ENCODE measurements around the gene SPATA6. TPM values are rescaled to one million over a fixed set of nuclear protein-coding genes. Genes with fewer than 3 reads are reported as not detected.

The SPATA6 gene
- total and polyA plus RNA-seq, 2 experiments from 2014 or later, result 10.6 to 13.3 TPM

DNA sequence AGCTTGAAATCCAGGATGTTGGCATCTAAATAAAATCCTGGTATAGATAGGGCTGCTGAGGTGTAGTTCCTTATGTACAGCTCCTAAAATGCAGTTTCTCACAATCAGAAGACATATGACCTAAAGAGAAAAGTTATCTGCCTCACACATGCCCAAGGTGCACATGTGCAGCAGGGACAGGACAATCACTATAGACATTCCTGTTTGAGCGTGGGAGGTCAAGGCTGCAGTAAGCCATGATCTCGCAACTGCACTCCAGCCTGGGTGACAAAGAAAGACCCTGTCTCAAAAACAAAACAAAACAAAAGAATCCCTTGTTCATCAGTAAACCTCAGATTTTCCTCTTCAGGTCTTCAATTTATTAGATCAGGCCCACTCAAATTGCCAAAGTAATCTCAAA, 66.1 kb downstream of the SPATA6 start:
- no peaks in the 10 kb centered on the region for H4K20me1 ChIP-seq (replicated peaks; ENCODE audit: insufficient read depth)
- H2AFZ ChIP-seq, result no peak overlapping the region
- 0 out of 3 replicates have a peak, but pooled peaks cover 3% of the 10 kb centered on the region for H3K4me1 Mint-ChIP-seq
- no peak overlapping the region for H3K4me2 ChIP-seq
- no peak overlapping the region for H3K4me3 ChIP-seq
- no peaks in the 10 kb centered on the region for H3K27me3 ChIP-seq (ENCODE audit: insufficient read depth)
- no peak overlapping the region for H3K27ac ChIP-seq (ENCODE audit: low read depth)
- no peaks in the 10 kb centered on the region; the same call in 1 of the 2 replicates for H3K9me2 ChIP-seq (ENCODE audit: insufficient read depth)
- no peak for TF ChIP-seq ZNF114 (CRISPR knock-in tag; IDR thresholded peaks at IDR 0.05)
- TF ChIP-seq, protein P1, sequence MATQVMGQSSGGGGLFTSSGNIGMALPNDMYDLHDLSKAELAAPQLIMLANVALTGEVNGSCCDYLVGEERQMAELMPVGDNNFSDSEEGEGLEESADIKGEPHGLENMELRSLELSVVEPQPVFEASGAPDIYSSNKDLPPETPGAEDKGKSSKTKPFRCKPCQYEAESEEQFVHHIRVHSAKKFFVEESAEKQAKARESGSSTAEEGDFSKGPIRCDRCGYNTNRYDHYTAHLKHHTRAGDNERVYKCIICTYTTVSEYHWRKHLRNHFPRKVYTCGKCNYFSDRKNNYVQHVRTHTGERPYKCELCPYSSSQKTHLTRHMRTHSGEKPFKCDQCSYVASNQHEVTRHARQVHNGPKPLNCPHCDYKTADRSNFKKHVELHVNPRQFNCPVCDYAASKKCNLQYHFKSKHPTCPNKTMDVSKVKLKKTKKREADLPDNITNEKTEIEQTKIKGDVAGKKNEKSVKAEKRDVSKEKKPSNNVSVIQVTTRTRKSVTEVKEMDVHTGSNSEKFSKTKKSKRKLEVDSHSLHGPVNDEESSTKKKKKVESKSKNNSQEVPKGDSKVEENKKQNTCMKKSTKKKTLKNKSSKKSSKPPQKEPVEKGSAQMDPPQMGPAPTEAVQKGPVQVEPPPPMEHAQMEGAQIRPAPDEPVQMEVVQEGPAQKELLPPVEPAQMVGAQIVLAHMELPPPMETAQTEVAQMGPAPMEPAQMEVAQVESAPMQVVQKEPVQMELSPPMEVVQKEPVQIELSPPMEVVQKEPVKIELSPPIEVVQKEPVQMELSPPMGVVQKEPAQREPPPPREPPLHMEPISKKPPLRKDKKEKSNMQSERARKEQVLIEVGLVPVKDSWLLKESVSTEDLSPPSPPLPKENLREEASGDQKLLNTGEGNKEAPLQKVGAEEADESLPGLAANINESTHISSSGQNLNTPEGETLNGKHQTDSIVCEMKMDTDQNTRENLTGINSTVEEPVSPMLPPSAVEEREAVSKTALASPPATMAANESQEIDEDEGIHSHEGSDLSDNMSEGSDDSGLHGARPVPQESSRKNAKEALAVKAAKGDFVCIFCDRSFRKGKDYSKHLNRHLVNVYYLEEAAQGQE (IDR thresholded peaks at IDR 0.05; ENCODE audit: unreplicated experiment), result no peak
- TF ChIP-seq, protein P2, sequence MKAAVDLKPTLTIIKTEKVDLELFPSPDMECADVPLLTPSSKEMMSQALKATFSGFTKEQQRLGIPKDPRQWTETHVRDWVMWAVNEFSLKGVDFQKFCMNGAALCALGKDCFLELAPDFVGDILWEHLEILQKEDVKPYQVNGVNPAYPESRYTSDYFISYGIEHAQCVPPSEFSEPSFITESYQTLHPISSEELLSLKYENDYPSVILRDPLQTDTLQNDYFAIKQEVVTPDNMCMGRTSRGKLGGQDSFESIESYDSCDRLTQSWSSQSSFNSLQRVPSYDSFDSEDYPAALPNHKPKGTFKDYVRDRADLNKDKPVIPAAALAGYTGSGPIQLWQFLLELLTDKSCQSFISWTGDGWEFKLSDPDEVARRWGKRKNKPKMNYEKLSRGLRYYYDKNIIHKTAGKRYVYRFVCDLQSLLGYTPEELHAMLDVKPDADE (IDR thresholded peaks at IDR 0.05), result no peak
- TF ChIP-seq STAT1 (IDR thresholded peaks at IDR 0.05; ENCODE audit: unreplicated experiment), result no peak
- TF ChIP-seq, protein P3, sequence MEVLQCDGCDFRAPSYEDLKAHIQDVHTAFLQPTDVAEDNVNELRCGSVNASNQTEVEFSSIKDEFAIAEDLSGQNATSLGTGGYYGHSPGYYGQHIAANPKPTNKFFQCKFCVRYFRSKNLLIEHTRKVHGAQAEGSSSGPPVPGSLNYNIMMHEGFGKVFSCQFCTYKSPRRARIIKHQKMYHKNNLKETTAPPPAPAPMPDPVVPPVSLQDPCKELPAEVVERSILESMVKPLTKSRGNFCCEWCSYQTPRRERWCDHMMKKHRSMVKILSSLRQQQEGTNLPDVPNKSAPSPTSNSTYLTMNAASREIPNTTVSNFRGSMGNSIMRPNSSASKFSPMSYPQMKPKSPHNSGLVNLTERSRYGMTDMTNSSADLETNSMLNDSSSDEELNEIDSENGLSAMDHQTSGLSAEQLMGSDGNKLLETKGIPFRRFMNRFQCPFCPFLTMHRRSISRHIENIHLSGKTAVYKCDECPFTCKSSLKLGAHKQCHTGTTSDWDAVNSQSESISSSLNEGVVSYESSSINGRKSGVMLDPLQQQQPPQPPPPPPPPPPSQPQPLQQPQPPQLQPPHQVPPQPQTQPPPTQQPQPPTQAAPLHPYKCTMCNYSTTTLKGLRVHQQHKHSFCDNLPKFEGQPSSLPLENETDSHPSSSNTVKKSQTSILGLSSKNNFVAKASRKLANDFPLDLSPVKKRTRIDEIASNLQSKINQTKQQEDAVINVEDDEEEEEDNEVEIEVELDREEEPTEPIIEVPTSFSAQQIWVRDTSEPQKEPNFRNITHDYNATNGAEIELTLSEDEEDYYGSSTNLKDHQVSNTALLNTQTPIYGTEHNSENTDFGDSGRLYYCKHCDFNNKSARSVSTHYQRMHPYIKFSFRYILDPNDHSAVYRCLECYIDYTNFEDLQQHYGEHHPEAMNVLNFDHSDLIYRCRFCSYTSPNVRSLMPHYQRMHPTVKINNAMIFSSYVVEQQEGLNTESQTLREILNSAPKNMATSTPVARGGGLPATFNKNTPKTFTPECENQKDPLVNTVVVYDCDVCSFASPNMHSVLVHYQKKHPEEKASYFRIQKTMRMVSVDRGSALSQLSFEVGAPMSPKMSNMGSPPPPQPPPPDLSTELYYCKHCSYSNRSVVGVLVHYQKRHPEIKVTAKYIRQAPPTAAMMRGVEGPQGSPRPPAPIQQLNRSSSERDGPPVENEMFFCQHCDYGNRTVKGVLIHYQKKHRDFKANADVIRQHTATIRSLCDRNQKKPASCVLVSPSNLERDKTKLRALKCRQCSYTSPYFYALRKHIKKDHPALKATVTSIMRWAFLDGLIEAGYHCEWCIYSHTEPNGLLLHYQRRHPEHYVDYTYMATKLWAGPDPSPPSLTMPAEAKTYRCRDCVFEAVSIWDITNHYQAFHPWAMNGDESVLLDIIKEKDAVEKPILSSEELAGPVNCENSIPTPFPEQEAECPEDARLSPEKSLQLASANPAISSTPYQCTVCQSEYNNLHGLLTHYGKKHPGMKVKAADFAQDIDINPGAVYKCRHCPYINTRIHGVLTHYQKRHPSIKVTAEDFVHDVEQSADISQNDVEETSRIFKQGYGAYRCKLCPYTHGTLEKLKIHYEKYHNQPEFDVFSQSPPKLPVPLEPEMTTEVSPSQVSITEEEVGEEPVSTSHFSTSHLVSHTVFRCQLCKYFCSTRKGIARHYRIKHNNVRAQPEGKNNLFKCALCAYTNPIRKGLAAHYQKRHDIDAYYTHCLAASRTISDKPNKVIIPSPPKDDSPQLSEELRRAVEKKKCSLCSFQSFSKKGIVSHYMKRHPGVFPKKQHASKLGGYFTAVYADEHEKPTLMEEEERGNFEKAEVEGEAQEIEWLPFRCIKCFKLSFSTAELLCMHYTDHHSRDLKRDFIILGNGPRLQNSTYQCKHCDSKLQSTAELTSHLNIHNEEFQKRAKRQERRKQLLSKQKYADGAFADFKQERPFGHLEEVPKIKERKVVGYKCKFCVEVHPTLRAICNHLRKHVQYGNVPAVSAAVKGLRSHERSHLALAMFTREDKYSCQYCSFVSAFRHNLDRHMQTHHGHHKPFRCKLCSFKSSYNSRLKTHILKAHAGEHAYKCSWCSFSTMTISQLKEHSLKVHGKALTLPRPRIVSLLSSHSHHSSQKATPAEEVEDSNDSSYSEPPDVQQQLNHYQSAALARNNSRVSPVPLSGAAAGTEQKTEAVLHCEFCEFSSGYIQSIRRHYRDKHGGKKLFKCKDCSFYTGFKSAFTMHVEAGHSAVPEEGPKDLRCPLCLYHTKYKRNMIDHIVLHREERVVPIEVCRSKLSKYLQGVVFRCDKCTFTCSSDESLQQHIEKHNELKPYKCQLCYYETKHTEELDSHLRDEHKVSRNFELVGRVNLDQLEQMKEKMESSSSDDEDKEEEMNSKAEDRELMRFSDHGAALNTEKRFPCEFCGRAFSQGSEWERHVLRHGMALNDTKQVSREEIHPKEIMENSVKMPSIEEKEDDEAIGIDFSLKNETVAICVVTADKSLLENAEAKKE (CRISPR knock-in tag; IDR thresholded peaks at IDR 0.05), result no peak
- no peak for TF ChIP-seq EZH2phosphoT487 (IDR thresholded peaks at IDR 0.05; ENCODE audit: unreplicated experiment)
- TF ChIP-seq CREB1 (CRISPR knock-in tag; IDR thresholded peaks at IDR 0.05; ENCODE audit: low read depth), result no peak
- TF ChIP-seq EZH2 (IDR thresholded peaks at IDR 0.05; ENCODE audit: low read depth, unreplicated experiment), result no peak
- TF ChIP-seq, protein P4, sequence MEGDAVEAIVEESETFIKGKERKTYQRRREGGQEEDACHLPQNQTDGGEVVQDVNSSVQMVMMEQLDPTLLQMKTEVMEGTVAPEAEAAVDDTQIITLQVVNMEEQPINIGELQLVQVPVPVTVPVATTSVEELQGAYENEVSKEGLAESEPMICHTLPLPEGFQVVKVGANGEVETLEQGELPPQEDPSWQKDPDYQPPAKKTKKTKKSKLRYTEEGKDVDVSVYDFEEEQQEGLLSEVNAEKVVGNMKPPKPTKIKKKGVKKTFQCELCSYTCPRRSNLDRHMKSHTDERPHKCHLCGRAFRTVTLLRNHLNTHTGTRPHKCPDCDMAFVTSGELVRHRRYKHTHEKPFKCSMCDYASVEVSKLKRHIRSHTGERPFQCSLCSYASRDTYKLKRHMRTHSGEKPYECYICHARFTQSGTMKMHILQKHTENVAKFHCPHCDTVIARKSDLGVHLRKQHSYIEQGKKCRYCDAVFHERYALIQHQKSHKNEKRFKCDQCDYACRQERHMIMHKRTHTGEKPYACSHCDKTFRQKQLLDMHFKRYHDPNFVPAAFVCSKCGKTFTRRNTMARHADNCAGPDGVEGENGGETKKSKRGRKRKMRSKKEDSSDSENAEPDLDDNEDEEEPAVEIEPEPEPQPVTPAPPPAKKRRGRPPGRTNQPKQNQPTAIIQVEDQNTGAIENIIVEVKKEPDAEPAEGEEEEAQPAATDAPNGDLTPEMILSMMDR (conservative IDR thresholded peaks at IDR 0.05; ENCODE audit: low read depth in 2 of 2), result no peak
- TF ChIP-seq ZNF331 (CRISPR knock-in tag; IDR thresholded peaks at IDR 0.05; ENCODE audit: low read depth), result no peak
- TF ChIP-seq POLR2AphosphoS5 (IDR thresholded peaks at IDR 0.05; ENCODE audit: low read depth), result no peak
- no peak for TF ChIP-seq JUNB (IDR thresholded peaks at IDR 0.05; ENCODE audit: unreplicated experiment)
- no peak for TF ChIP-seq NANOG (IDR thresholded peaks at IDR 0.05; ENCODE audit: borderline replicate concordance)
- H3K36me3 Mint-ChIP-seq (ENCODE audit: low read depth), result peaks cover 14% of the 10 kb centered on the region
- no peaks in the 10 kb centered on the region for H3K9me3 Mint-ChIP-seq
- no peaks in the 10 kb centered on the region for H3K79me2 ChIP-seq (replicated peaks; ENCODE audit: insufficient read depth)
- no peaks in the 10 kb centered on the region for H3K4me1 ChIP-seq (ENCODE audit: insufficient read depth)
- H3K36me3 ChIP-seq (ENCODE audit: insufficient read depth), result no peaks in the 10 kb centered on the region
- H3K4me3 Mint-ChIP-seq, result no peak overlapping the region
- no peaks in the 10 kb centered on the region for H3F3A ChIP-seq (replicated peaks; ENCODE audit: low read depth)
- DNase-seq (ENCODE audit: low spot score) (no peak), ATAC-seq (no peak)
- no peaks in the 10 kb centered on the region for H3K27me3 Mint-ChIP-seq (ENCODE audit: insufficient read depth, low read depth, poor library complexity)
- no peak overlapping the region for H3K27ac Mint-ChIP-seq
